ENCODE results near the gene LHFPL3. TPM values are rescaled to one million over a fixed set of nuclear protein-coding genes. Genes with fewer than 3 reads are reported as not detected.

Gene LHFPL3
- total and polyA plus RNA-seq, 9 of the 15 experiments (the other 6 are each of a cell fraction or from before 2014, with no cell fraction given) = 0.21 to 0.52 TPM; not detected in 7

DNA sequence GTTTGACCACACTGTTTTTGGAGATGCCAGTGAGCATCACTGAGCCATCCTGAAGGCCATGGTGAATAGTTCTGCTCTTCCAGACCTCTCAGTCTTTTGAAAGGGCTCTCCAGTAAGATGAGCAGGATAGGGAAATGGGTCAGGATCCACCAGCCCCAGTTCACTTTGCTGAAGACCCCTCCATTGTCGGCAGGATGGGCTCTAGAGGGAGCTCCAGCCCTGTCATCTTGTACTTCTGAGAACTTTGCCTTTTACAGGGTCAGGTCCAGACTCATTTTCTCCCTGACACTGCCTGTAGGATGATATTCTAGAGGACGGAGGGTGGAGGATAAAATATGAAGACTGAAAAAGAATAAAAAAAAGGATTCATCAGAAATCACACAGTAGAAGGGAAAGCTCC is 13.1 kb downstream of the LHFPL3 start:
- no peak overlapping the region for H3K9ac ChIP-seq (ENCODE audit: insufficient read depth in 1 of 2, low read depth in 2 of 2, low read length in 2 of 2)
- WGBS (ENCODE audit: insufficient coverage, low coverage, missing lambda C conversion rate) = 0% methylated on average over 2 of the region's 2 CpGs
- CTCF ChIA-PET (ENCODE audit: low intra/inter-chr PET ratio) = interaction anchor here (0.6 kb wide), 1 partner anchor 834 kb away, joined by 3 read pairs; no protein-coding TSS in a partner anchor
- no TSS peak for BruUV-seq (replicated peaks)
- H3K9me3 ChIP-seq (replicated peaks; ENCODE audit: control insufficient read depth, insufficient read depth, low read depth, low read length) = no peaks in the 10 kb centered on the region
- POLR2A ChIA-PET = interaction anchor here (0.6 kb wide), 1 partner anchor 571 kb away, joined by 3 read pairs; no protein-coding TSS in a partner anchor
- H3K4me2 ChIP-seq (ENCODE audit: insufficient read depth, low read length) = no peak overlapping the region
- H2AFZ ChIP-seq (ENCODE audit: low read depth, low read length) = no peak overlapping the region
- intact Hi-C loops (cut with micrococcal nuclease) (loop anchor here (2.0 to 5.0 kb wide), 3 partner anchors 109 to 576 kb away; no protein-coding TSS in a partner anchor), in situ Hi-C loops (cut with MboI) (no loop called here)
- peak; percentile 10 to 44 (median 24) for DNase-seq (ENCODE audit: extremely low read depth in 1 of 4, low spot score in 3 of 4)
- H4K20me1 ChIP-seq (replicated peaks; ENCODE audit: control insufficient read depth, insufficient read depth, low read length) = no peaks in the 10 kb centered on the region
- ATAC-seq = peak; percentile 85
- no peak for FAIRE-seq
- no peaks in the 10 kb centered on the region for H3K79me2 ChIP-seq (ENCODE audit: control insufficient read depth, insufficient read depth, low read length)
- no peaks in the 10 kb centered on the region for H3K4me1 ChIP-seq (replicated peaks in 1 of 2; ENCODE audit: control insufficient read depth in 2 of 2, insufficient read depth in 2 of 2, low read length in 2 of 2)
- no peaks in the 10 kb centered on the region for H3K36me3 ChIP-seq (ENCODE audit: control insufficient read depth, insufficient read depth, low read length)
- H3K9me1 ChIP-seq (ENCODE audit: control insufficient read depth, insufficient read depth, low read length) = no peaks in the 10 kb centered on the region
- H3K4me3 ChIP-seq = no peak overlapping the region
- TF ChIP-seq, protein P1, sequence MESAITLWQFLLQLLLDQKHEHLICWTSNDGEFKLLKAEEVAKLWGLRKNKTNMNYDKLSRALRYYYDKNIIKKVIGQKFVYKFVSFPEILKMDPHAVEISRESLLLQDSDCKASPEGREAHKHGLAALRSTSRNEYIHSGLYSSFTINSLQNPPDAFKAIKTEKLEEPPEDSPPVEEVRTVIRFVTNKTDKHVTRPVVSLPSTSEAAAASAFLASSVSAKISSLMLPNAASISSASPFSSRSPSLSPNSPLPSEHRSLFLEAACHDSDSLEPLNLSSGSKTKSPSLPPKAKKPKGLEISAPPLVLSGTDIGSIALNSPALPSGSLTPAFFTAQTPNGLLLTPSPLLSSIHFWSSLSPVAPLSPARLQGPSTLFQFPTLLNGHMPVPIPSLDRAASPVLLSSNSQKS (CRISPR knock-in tag; IDR thresholded peaks at IDR 0.05) = no peak
- TF ChIP-seq ESRRB (CRISPR knock-in tag; IDR thresholded peaks at IDR 0.05; ENCODE audit: borderline replicate concordance) (no peak), RAD21 (CRISPR knock-in tag; conservative IDR thresholded peaks at IDR 0.05 in 1 of 2, IDR thresholded peaks at IDR 0.05 in 1 of 2) (peak in 1 of 2 experiments; percentile 58; a peak in 2 of 4 replicates)
- TF ChIP-seq, protein P2, sequence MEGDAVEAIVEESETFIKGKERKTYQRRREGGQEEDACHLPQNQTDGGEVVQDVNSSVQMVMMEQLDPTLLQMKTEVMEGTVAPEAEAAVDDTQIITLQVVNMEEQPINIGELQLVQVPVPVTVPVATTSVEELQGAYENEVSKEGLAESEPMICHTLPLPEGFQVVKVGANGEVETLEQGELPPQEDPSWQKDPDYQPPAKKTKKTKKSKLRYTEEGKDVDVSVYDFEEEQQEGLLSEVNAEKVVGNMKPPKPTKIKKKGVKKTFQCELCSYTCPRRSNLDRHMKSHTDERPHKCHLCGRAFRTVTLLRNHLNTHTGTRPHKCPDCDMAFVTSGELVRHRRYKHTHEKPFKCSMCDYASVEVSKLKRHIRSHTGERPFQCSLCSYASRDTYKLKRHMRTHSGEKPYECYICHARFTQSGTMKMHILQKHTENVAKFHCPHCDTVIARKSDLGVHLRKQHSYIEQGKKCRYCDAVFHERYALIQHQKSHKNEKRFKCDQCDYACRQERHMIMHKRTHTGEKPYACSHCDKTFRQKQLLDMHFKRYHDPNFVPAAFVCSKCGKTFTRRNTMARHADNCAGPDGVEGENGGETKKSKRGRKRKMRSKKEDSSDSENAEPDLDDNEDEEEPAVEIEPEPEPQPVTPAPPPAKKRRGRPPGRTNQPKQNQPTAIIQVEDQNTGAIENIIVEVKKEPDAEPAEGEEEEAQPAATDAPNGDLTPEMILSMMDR (IDR thresholded peaks at IDR 0.05 in 2 of 3, conservative IDR thresholded peaks at IDR 0.05 in 1 of 3; ENCODE audit: insufficient read depth in 2 of 3, low read depth in 1 of 3, low read length in 3 of 3) = peak; percentile 41 to 56 (median 47); a peak in 5 of 6 replicates
- H3K27ac ChIP-seq (ENCODE audit: extremely low read depth, low read depth, low read length) = no peak overlapping the region
- H3K27me3 ChIP-seq (ENCODE audit: control insufficient read depth in 2 of 2, insufficient read depth in 2 of 2, low read length in 2 of 2) = peaks cover 0 to 2% of the 10 kb centered on the region in 2 experiments; a peak in 1 of 5 replicates

All from K562 (cell line).